Activated CD8-positive, alpha-beta memory T cell treated with anti-CD3 and anti-CD28 coated beads, Interleukin-2, amount 50 U/mL, for 4 hours (primary cell): Measurements from ENCODE around the gene TMIE.

Experiments
- DNase-seq: peaks from one replicate; pipeline ENCODE4 v3.0.0-alpha.2; 2020

TMIE gene

DNA sequence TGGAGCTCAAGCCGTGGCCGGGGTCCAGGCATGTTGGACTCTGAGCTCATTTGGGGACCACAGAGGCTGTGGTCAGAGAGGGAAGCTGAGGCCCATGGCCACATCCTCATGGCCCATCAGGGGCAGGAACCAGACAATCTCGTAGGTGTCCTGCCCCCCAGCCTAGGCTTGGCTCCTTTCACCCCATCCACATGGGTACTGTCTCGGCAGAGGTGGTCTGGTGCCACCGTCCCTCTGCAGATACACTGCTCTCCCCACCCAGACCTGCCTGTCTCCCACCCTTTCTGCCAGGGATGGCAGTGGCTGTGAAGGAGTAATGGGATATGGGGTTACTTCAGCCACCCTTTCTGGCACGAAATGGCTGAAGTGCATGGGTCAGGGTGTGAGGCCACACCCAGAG, 8.5 kb downstream of the TMIE start:
- DNase-seq: no peak

GRCh38 chr3:46710229-46710628, 9.0 kb downstream of the TMIE start:
- no peak for DNase-seq

DNA sequence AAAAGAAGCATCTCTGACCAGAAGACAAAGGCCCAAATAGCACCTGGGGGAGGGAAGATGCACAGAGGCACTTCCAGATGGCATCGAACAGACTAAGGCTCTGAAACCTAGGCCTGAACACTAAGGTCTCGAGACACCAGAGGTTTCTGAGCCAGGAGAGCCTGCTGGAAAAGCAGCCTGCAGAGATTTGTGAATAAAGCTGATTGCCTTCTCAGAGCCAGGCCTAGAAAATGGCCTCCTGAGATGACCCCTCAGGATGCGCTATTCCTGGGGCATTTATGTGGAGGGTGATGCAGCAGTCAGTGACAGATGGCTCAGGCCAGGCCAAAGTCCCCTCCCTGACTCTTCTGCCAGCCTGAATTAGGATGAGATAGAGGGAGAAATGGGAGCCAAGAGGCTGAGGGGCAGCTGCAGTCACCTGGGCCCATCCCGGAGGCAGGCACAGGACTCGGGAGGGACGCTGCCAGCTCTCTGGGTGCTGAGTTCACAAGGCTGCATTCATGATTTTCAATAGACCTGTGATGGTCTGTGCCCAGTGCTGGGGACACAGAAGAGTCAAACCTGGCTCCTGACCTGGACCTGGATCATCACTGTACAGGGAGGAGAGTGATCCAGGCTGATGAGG, 9.6 kb downstream of the TMIE start:
- no peak for DNase-seq

GRCh38 chr3:46711305-46711704, 10.1 kb downstream of the TMIE start:
- DNase-seq: no peak

GRCh38 chr3:46711760-46712159, 10.6 kb downstream of the TMIE start:
- no peak for DNase-seq

GRCh38 chr3:46712191-46713049, 11.2 kb downstream of the TMIE start:
- DNase-seq: no peak

GRCh38 chr3:46713050-46713897, 12.1 kb downstream of the TMIE start:
- DNase-seq: no peak

DNA sequence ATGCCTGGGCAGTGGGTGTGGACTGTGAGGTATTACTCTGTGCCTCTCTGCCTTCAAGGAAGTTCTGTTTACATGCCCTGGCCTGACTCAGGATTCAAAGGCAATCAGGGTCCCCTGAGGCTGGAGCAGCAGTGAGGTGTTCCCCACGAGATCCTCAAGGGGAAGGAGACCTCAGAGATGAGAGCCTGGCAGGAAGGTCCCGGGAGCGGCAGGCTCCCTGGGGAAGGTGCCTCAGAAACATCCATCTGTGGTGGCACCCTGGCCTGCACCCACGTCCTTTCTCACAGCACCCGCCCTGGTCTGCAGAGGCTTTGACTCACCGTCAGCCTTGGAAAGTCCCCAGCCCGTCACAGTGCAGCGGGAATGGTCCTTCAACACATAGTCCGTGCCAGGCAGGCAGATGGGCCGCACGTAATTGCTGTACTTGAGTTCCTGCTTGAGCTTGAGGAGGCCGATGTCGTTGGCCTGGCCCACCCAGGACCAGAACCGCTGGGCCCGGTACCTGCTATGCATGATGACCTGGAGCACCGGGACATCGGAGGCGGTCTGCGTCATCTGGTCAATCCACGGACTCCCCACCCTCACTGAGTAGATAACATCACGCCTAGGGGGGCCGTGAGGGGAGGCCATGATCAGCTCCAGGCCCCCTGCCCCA, 12.8 kb downstream of the TMIE start:
- DNase-seq: no peak

DNA sequence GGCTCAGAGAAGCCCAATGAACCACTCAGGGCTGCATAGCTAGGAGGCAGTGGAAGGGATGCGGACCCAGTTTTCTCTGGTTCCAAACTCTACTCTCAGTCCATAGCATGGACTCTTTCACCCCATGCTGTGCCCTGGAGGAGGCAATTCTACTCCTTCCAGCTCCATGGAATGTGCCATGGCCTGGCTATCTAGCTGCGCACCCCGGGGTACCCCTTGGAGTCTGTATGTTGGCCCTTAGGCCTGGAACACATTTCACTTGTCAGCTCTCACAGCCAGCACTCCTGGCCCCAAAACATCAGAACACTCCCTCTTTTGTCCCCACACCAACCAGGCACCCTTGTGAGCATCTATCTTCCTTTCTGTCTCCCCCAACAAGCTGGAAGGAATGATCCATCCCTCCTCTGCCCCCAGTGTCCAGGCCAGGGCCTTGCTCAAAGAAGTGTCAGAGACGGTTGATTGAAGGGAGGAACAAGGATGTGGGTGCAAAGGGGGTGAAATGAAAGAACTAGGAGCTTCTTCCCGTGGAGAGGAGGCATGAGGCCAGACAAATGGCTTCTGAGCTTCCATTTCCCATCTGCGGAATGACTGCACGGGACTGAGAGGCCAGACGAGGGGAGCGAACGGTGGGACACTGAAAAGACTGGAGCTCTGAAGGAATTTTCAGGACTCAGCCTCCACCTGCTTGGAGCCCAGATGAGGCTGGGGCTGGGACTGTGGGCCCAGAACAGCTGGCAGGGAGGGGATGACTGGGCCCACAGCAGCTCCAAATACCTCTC, 13.7 kb downstream of the TMIE start:
- no peak for DNase-seq

DNA sequence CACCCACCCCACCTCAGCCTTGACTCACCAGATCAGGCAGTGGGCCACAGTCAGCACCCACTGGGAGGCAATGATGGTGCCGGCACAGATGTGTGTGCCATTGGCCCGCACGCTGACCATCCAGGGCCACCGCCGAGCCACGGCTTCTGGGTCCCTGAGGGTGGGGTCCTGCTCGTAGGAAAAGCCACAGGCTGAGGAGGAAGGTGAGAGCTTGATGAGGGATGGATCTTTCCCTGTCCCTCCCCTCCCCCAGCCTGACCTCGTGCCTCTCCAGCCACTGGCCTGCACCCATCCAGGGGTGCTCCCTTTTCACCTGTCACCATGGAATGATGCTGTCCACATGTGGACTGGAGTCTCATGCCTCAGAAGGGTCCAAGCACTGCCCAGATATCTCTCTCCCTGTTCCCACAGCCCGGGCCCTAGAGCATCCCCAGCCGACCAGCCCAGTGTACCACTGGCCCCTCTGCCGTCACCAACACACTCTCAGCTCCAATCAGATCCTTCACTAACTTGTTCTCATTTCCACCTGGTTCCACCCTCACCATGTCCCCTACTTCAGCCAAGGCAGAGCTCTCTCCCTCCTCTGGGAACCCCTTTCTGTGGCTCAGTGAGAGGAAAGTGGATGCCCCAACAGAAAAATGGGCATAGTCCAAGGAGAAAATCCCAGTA, 14.4 kb downstream of the TMIE start:
- no peak for DNase-seq

DNA sequence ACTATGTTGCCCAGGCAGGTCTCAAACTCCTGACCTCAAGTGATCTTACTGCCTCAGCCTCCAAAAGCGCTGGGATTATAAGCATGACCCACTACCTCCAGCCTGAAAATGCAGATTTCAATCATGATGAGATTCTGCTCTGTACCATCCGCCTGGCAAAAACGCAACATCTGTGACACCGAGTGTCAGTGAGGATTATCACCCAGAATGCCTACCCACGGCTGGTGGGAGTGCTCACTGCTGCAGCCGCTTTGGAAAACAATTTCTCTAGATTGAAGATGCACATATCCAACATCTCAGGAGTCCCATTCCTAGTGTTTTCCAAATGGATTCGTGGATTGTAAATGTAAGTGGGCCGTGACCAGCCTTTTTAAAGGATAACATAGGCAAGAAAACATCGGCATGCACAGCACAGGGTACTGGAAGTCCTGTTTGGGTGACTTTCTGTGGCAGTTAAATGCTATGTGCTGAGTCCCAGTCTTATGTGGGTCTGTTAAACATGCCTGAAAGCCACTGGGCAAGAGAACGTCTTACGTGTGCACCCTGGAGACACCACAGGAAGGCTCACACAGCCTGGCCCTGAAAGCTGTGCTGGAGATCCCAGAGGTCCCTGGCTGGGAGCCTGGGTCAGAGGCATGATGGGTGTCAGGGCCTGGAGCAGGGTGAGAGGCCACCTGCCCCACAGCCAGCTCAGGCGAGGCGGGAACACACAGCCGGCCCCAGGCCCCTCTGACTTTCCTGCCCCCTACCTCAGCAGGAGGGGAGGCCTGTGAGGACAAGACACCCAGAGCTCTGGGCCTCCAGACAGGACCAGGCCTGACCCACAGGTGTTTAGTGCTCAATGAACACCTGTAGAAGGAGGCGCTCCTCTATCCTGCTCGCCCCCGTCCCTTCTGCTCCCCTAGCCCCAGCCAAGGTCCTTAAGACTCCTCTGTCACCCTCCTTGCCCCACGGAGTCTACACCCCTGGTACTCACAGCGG, 15.6 kb downstream of the TMIE start:
- DNase-seq: no peak

- no peak for DNase-seq
Measured at GRCh38 chr3:46717447-46718231, 16.4 kb downstream of the TMIE start, which contains the start of gene PRSS50. TSS of gene PRSS50 (minus strand) at chr3:46717869. CDS start at chr3:46717824, 45 bp downstream.

DNA sequence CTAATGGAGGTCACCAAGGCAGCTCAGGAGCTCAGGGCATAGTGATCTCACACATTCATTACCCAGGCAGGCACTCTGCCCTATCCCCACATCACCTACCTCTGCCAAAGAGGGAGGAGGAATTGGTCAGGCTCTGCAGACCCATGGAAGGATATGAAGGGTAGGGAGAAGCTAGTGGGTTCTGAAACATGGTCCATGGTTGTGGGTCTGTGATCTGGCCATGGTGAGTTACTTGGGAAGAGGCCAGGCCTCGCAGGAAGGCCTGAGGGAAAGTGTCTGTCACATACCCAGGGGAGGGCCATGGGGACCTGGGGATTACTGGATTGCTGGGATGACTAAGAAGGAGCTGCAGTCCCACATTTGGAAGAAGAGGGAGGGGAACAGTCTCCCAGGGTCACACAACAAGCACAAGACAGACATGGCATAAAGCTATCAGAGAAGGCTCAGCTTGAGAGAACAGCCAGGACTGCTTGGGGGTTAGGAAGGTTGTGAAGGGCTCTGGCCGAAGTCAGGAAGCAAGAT, 17.9 kb downstream of the TMIE start:
- DNase-seq: no peak

- no peak for DNase-seq
Measured at GRCh38 chr3:46719735-46720271, 18.6 kb downstream of the TMIE start.

GRCh38 chr3:46721009-46721408, 19.8 kb downstream of the TMIE start:
- DNase-seq: no peak

GRCh38 chr3:46722443-46722842, 21.3 kb downstream of the TMIE start:
- DNase-seq: no peak

GRCh38 chr3:46724424-46724823, 23.2 kb downstream of the TMIE start:
- no peak for DNase-seq

DNA sequence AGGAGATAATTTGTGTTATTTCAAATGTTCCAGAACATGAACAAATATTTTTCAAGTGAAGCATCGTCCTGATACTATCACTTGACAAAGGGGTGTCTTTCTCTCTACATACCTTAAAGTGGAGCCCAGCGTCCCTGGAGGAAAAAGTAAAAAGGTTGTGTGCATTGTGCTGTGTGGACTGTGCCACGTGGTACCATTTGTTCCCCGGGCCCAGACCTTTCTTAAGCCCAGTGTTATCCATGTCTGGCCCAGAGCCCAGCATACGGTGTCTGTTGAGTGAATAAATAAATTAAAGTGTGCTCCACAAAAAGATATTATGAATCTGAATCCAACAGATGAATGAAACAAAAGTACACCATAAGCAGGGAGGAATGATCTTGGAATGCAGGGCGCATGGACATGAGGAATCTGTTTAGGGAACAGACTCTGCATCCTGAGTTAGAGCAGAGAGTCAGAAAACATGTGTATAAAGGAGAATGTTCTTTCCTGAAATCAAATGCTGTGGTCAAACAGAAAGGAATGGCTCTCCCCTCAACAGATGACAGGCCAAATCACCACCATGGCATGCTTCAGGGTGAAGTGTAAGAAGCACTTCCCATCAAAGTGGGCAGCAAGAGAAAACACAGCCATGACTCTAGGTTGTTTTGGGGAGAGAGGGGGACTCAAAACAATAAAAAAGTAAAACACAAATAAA, 24.6 kb downstream of the TMIE start:
- DNase-seq: no peak
